Measurements from ENCODE around the gene ERC1. TPM values are rescaled to one million over a fixed set of nuclear protein-coding genes. Genes with fewer than 3 reads are reported as not detected.

Gene ERC1
- total RNA-seq, 4 donors from 2014 or later, result 50.0 to 88.1 (median 59.7) TPM

- intact Hi-C loops (cut with DNase I), result no loop called here
- Histone ChIP-seq H3K27me3 (no peaks in the 10 kb centered on the region), H3K4me3 (no peak overlapping the region), H3K4me1 (peaks cover 0 to 4% (median 0%) of the 10 kb centered on the region in 4 donors), H3K9me3 (peaks cover 0 to 22% (median 17%) of the 10 kb centered on the region in 4 donors), H3K36me3 (no peaks in the 10 kb centered on the region), H3K27ac (replicated peaks in 1 of 4) (no peak overlapping the region)
- 99% methylated on average over 3 of the region's 3 CpGs for WGBS
- DNase-seq (ENCODE audit: extremely low spot score), result no peak
- TF ChIP-seq, protein P1, sequence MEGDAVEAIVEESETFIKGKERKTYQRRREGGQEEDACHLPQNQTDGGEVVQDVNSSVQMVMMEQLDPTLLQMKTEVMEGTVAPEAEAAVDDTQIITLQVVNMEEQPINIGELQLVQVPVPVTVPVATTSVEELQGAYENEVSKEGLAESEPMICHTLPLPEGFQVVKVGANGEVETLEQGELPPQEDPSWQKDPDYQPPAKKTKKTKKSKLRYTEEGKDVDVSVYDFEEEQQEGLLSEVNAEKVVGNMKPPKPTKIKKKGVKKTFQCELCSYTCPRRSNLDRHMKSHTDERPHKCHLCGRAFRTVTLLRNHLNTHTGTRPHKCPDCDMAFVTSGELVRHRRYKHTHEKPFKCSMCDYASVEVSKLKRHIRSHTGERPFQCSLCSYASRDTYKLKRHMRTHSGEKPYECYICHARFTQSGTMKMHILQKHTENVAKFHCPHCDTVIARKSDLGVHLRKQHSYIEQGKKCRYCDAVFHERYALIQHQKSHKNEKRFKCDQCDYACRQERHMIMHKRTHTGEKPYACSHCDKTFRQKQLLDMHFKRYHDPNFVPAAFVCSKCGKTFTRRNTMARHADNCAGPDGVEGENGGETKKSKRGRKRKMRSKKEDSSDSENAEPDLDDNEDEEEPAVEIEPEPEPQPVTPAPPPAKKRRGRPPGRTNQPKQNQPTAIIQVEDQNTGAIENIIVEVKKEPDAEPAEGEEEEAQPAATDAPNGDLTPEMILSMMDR (IDR thresholded peaks at IDR 0.05), result no peak
- TF ChIP-seq EP300 (IDR thresholded peaks at IDR 0.05) (no peak), POLR2AphosphoS5 (IDR thresholded peaks at IDR 0.05) (no peak), POLR2A (IDR thresholded peaks at IDR 0.05; ENCODE audit: low read depth) (no peak)
Observed at GRCh38 chr12:1065629-1066028, 74.6 kb downstream of the ERC1 start.

GRCh38 chr12:1069846-1070245 is 78.8 kb downstream of the ERC1 start:
- H3K4me3 ChIP-seq, result no peak overlapping the region
- no peak for DNase-seq (ENCODE audit: extremely low spot score)
- 93% methylated on average over 2 of the region's 2 CpGs for WGBS
- TF ChIP-seq, protein P1 (IDR thresholded peaks at IDR 0.05), result no peak
- no peak for TF ChIP-seq POLR2A (IDR thresholded peaks at IDR 0.05; ENCODE audit: low read depth)
- no peak for TF ChIP-seq EP300 (IDR thresholded peaks at IDR 0.05)
- TF ChIP-seq POLR2AphosphoS5 (IDR thresholded peaks at IDR 0.05), result no peak
- no peak overlapping the region for H3K27ac ChIP-seq (replicated peaks in 1 of 4)
- peaks cover 0 to 10% (median 2%) of the 10 kb centered on the region in 4 donors for H3K4me1 ChIP-seq
- no peaks in the 10 kb centered on the region for H3K27me3 ChIP-seq
- intact Hi-C loops (cut with DNase I), result no loop called here
- H3K9me3 ChIP-seq, result peaks cover 0 to 2% (median under 1%) of the 10 kb centered on the region in 4 donors
- H3K36me3 ChIP-seq, result no peaks in the 10 kb centered on the region

- H3K27me3 ChIP-seq, result no peaks in the 10 kb centered on the region
- intact Hi-C loops (cut with DNase I), result no loop called here
- no peak overlapping the region for H3K27ac ChIP-seq (replicated peaks in 1 of 4)
- TF ChIP-seq EP300 (IDR thresholded peaks at IDR 0.05), result no peak
- TF ChIP-seq POLR2AphosphoS5 (IDR thresholded peaks at IDR 0.05), result no peak
- TF ChIP-seq, protein P1 (IDR thresholded peaks at IDR 0.05), result no peak
- TF ChIP-seq POLR2A (IDR thresholded peaks at IDR 0.05; ENCODE audit: low read depth), result no peak
- WGBS, result 86% methylated on average over 3 of the region's 3 CpGs
- no peak overlapping the region for H3K4me3 ChIP-seq
- H3K36me3 ChIP-seq, result no peaks in the 10 kb centered on the region
- no peak for DNase-seq (ENCODE audit: extremely low spot score)
- H3K9me3 ChIP-seq, result no peaks in the 10 kb centered on the region
- peaks cover 0 to 12% (median 2%) of the 10 kb centered on the region in 4 donors for H3K4me1 ChIP-seq
Observed at GRCh38 chr12:1071182-1071581, 80.2 kb downstream of the ERC1 start.

- Histone ChIP-seq H3K27me3 (no peaks in the 10 kb centered on the region), H3K4me1 (peaks cover 8 to 21% (median 15%) of the 10 kb centered on the region in 4 donors), H3K27ac (replicated peaks in 1 of 4) (no peak overlapping the region), H3K9me3 (no peaks in the 10 kb centered on the region), H3K4me3 (no peak overlapping the region), H3K36me3 (no peaks in the 10 kb centered on the region)
- WGBS, result 95% methylated on average over 9 of the region's 9 CpGs
- TF ChIP-seq EP300 (IDR thresholded peaks at IDR 0.05) (no peak), POLR2A (IDR thresholded peaks at IDR 0.05; ENCODE audit: low read depth) (no peak), POLR2AphosphoS5 (IDR thresholded peaks at IDR 0.05) (no peak)
- TF ChIP-seq, protein P1 (IDR thresholded peaks at IDR 0.05), result no peak
- intact Hi-C loops (cut with DNase I), result no loop called here
- DNase-seq (ENCODE audit: extremely low spot score), result no peak
Observed at GRCh38 chr12:1073652-1074051, 82.6 kb downstream of the ERC1 start.

Measured in esophagus muscularis mucosa (tissue), 4 donors.